NK-92 treated with Interleukin-12 subunit alpha and Interleukin-12 subunit beta, amount 100 ng/mL, for 24 hours (cell line): ENCODE measurements around the gene MTHFR.

ENCODE experiments used
- DNase-seq: peaks from one replicate; lab custom pipeline; 2025; lab: John Stamatoyannopoulos, UW

The MTHFR gene

GRCh38 chr1:11781297-11781696, 24.5 kb downstream of the MTHFR start:
- no peak for DNase-seq

GRCh38 chr1:11780380-11781147, 25.2 kb downstream of the MTHFR start:
- DNase-seq, result no peak

GRCh38 chr1:11779715-11780379, 25.9 kb downstream of the MTHFR start:
- no peak for DNase-seq

GRCh38 chr1:11778844-11779623, 26.7 kb downstream of the MTHFR start:
- no peak for DNase-seq

GRCh38 chr1:11778336-11778735, 27.4 kb downstream of the MTHFR start:
- DNase-seq, result no peak

- DNase-seq, result no peak
Measured at GRCh38 chr1:11777658-11778322, 28.0 kb downstream of the MTHFR start.

- DNase-seq, result no peak
Measured at GRCh38 chr1:11774753-11775152, 31.0 kb downstream of the MTHFR start.

- no peak for DNase-seq
Measured at GRCh38 chr1:11772458-11772857, 33.3 kb downstream of the MTHFR start.

GRCh38 chr1:11771481-11772043, 34.2 kb downstream of the MTHFR start:
- no peak for DNase-seq

GRCh38 chr1:11770011-11770410, 35.8 kb downstream of the MTHFR start:
- no peak for DNase-seq

- no peak for DNase-seq
Measured at GRCh38 chr1:11769274-11769673, 36.5 kb downstream of the MTHFR start.

- no peak for DNase-seq
Measured at GRCh38 chr1:11768821-11769220, 36.9 kb downstream of the MTHFR start.

GRCh38 chr1:11767922-11768704, 37.7 kb downstream of the MTHFR start:
- DNase-seq, result no peak

- DNase-seq, result no peak
Measured at GRCh38 chr1:11766429-11766776, 39.4 kb downstream of the MTHFR start.

GRCh38 chr1:11765661-11766428, 39.9 kb downstream of the MTHFR start:
- no peak for DNase-seq

- no peak for DNase-seq
Measured at GRCh38 chr1:11764519-11764918, 41.2 kb downstream of the MTHFR start.

GRCh38 chr1:11764115-11764514, 41.6 kb downstream of the MTHFR start:
- DNase-seq, result no peak

- DNase-seq, result no peak
Measured at GRCh38 chr1:11761988-11762406, 43.8 kb downstream of the MTHFR start, which contains the start of gene C1orf167. TSS of gene C1orf167 (plus strand) at chr1:11762193. CDS start at chr1:11764401, 2,208 bp downstream.

- no peak for DNase-seq
Measured at GRCh38 chr1:11761285-11761684, 44.5 kb downstream of the MTHFR start.

GRCh38 chr1:11759791-11760190, 46.0 kb downstream of the MTHFR start:
- no peak for DNase-seq
